ENCODE results near the gene GORAB. TPM values are rescaled to one million over a fixed set of nuclear protein-coding genes. Genes with fewer than 3 reads are reported as not detected.

The GORAB gene
- total RNA-seq, 4 donors from 2014 or later, result 6.2 to 14.0 (median 8.5) TPM

GRCh38 chr1:170568197-170568596 is 36.2 kb downstream of the GORAB start:
- DNase-seq (ENCODE audit: low spot score), result no peak
- no peak for TF ChIP-seq CTCF (IDR thresholded peaks at IDR 0.05)
- no peak for ATAC-seq (ENCODE audit: low FRiP score)

- no peak for TF ChIP-seq CTCF (IDR thresholded peaks at IDR 0.05)
- ATAC-seq (ENCODE audit: low FRiP score) (no peak), DNase-seq (ENCODE audit: low spot score) (no peak)
These were observed 45.0 kb downstream of the GORAB start for GRCh38 chr1:170576980-170577379.

- no peak for DNase-seq (ENCODE audit: low spot score)
- TF ChIP-seq CTCF (IDR thresholded peaks at IDR 0.05), result no peak
These were observed 46.4 kb downstream of the GORAB start for GRCh38 chr1:170578359-170578758.

GRCh38 chr1:170580636-170581440 is 48.9 kb downstream of the GORAB start:
- ATAC-seq (ENCODE audit: low FRiP score) (no peak), DNase-seq (ENCODE audit: low spot score) (no peak)

More at GRCh38 chr1:170578359-170578758, 46.4 kb downstream of the GORAB start:
- ATAC-seq (ENCODE audit: low FRiP score), result no peak

GRCh38 chr1:170583186-170583585 is 51.2 kb downstream of the GORAB start:
- ATAC-seq (ENCODE audit: low FRiP score) (no peak), DNase-seq (ENCODE audit: low spot score) (no peak)
- TF ChIP-seq CTCF (IDR thresholded peaks at IDR 0.05), result no peak

More at GRCh38 chr1:170580636-170581440, 48.9 kb downstream of the GORAB start:
- no peak for TF ChIP-seq CTCF (IDR thresholded peaks at IDR 0.05)

- no peak for TF ChIP-seq CTCF (IDR thresholded peaks at IDR 0.05)
- peak; percentile 31 for DNase-seq (ENCODE audit: low spot score)
- ATAC-seq (ENCODE audit: low FRiP score), result peak; percentile 85
These were observed 54.6 kb downstream of the GORAB start for GRCh38 chr1:170586321-170587252.
